Activated CD4-positive, alpha-beta T cell treated with anti-CD3 and anti-CD28 coated beads, Interleukin-2, amount 50 U/mL, for 4 hours (primary cell): ENCODE data around the gene C1QTNF1.

Experiments used
- DNase-seq, 2 experiments: peaks; one replicate each; pipeline ENCODE4 v3.0.0-alpha.2; 2020

The C1QTNF1 gene

GRCh38 chr17:78993241-78993956 is 30.6 kb upstream of the C1QTNF1 start:
- peak; percentile 34 to 45 for DNase-seq

GRCh38 chr17:78993981-78994671 is 29.8 kb upstream of the C1QTNF1 start:
- no peak for DNase-seq

DNA sequence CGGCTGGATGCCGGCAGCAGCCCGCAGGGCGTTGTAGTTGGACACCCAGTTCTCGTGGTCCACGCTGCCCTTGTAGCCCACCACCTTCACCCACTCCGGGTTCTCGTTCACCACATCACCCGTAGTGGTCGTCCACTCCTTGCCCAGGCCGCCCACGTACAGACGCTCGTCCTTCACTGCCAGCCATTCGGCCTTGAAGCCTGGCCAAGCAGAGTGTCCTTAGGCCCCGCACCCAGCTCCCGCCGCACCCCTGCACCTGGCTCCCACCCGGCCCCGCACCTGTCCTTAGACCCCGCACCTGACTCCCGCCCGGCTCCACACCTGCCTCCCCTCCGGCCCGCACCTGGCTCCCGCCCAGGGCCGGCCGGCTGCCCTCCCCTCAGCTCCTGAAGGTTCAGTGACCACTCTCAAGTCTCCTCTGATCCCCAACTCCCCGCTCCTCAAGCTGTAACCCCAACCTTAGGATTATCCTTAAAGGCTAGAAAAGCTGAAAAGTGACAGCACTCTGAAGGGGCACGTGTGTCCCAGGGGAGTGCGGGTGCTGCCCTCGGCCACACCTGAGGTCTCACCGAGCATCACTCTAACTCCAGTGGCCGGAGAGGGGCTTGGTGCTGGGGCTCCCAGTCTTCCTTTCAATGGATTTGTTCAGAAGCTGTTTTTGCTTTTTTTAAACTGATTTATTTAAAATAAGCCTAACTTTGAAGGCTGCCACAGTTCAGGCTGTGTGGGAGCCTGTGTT is 28.8 kb upstream of the C1QTNF1 start:
- DNase-seq: no peak

DNA sequence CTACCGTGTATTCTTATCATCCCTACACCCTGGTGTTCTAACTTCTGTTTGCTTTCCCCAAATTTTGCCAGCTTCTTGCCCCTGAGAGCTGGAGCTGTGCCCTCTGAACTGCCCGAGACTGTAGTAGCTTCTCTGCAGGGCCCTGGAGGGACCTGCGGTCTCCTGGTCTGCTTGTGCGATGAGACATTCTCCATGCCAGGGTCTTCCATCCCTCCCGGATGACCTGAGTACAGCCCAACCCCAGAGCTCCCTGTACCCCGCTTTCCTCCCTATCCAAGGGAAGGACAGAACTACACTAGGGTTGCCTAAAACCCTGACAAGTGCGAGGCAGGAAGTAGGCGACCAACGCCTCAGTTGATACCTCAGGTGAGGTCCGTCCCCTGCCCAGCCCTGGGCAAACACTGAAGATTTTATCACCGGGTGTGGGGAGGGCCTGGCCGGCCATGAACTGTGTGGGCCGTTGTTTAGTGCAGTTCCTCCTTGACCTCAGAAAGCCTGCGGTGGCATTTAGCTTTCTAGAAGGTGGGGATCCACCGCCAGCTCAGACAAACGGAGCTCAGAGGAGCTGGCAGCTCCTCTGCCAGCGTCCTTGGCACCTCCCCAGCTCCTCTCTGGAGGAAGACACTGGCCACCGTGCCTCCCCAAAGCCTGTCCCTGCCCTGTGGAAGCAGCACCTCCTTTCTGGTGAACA is 28.1 kb upstream of the C1QTNF1 start:
- DNase-seq: no peak

DNA sequence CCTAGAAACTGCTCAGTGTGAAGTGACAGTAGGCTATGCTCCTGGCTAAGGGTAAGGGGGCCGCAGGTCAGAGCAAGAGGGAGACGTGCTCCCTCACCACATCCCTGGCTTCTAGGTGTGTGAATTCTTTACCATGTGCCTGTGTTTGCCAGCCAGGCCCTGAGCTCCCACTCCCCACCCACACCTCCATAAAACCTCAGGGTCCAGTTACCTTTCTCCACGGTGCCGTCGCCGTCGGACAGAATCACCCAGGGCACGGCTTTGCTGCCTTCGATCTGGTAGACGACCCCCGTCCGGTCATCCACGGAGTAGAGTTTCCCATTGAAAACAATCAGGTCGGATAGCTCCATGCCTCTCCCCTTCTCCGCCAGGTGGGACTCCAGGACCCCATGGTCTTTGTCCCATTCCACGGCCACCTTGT is 27.2 kb upstream of the C1QTNF1 start:
- no peak for DNase-seq

DNA sequence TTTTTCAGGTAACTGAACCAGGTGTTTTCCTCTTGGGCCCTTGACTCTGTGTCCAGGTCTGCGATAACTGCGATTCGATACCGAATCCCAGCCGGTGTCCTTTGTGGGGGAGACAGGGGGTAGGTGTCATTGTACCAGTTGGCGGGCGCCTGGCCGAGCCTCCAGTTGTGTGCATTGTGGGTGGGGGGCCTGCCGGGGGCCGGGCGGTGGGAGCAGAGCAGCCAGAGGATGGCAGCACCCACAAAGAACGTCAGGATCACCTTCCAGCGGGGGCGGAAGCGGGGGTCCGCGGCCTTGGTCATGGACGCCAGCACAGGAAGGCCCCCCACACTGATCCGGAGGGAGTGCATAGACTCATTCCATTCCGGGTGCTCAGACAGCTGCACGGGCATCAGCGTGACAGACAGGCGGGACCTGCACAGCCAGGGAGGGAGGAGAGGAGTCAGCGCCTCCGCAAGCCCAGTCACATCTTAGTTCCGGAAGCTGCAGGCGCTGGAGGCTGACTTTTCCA is 26.7 kb upstream of the C1QTNF1 start:
- DNase-seq: no peak

GRCh38 chr17:78997881-78998280 is 26.1 kb upstream of the C1QTNF1 start:
- DNase-seq: no peak

- DNase-seq: no peak
Observed at GRCh38 chr17:78998311-78999055, 25.5 kb upstream of the C1QTNF1 start.

DNA sequence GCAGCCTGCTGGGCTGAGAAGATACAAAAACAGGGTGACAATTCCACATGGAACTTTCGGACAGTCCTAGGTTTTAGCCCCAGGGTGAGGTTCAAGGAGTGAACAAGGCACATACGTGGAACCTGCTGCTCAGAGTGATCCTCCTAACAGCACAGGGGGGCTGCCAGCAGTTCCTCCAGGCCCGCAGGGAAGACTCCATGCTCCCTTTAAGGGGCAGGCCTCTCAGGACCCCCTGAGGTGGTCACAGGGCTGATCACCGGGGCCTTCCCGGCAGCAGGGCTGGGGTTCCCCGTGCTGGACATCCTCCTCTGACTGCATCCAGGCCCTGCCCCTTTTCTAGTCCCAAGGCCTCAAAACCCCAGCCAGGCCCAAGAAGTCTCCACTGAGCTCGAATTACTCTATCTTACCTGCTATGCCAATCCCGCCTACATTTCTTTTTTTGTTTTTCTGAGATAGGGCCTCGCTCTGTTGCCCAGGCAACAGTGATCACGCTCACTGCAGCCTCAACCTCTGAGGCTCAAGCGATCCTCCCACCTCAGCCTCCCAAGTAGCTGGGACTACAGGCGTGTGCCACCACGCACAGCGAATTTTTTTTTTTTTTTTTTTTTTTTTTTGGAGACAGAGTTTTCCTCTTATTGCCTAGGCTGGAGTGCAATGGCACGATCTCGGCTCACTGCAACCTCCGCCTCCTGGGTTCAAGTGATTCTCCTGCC is 24.8 kb upstream of the C1QTNF1 start:
- no peak for DNase-seq

DNA sequence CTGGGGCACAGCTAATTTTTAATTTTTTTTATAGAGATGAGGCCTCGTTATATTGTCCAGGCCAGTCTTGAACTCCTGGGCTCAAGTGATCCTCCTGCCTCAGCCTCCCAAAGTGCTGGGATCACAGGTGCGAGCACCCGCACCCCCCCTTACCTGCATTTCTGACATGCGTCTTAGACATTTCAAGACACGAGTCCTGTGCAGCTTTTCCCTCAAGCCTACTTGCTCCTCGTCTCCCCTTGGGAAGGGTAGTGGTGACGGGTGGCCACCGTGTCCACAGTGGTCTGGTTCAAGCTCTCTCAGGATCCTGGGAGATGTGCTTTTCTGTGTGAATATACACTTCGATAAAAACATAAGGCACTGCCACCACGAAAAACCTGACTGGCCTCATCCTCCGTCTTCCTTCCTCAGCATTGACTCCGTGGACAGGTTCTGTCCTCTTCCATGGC is 24.0 kb upstream of the C1QTNF1 start:
- no peak for DNase-seq

DNA sequence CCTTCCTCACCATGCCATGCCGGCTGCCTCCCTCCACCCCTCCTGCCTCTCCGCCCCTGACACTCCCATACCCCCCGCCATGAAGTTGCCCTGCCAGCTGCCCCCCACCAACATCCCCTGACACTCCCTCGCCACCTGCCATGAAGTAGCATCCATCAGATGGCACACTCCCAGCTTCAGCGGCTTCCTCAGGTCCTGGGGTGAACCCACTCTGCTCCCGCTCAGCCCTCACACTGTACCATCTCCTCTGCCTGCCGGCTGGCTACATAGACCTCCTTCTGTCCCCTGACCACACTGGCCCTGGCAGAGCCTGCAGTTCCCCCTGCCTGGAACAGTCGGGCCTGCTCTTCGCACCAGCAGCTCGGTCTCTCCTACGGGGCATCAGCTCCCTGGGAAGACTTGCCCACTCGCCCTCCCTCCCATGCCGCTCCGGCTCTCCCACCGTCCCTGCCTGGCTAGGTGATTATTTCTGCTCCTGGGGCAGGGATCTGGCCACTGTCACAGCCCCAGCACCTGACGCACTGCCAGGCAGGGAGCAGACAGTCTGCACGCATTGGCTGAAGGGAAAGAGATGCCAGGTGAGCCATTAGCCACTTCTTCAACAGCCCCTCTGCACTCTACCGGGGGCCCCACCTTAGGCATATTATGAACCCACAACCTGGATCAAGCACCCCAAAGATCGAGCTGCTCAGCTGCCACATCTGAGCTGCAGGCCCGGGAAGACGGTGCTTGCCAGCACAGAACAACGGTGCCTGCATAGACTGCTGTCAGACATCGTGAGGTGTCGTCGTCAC is 23.4 kb upstream of the C1QTNF1 start:
- no peak for DNase-seq

GRCh38 chr17:79001190-79002020 is 22.6 kb upstream of the C1QTNF1 start:
- DNase-seq: no peak

DNA sequence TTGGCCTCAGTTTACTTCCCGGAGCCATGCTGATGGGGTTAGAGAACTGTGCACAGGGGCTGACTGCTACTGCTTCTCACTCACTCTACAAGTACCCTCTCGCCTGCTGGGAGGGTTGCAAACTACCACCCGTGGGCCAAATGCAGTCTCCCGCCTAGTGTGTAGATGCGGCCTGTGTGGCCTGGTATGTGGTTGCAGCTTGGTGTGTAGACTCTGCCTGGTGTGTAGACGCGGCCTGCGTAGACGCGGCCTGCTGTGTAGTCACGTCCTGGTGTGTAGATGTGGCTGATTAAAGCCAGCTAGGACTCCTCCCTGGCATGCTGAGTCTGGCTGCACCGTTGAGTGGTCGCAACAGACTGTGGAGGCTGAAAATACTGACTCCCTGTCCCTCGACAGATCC is 21.7 kb upstream of the C1QTNF1 start:
- no peak for DNase-seq

- DNase-seq: no peak
Observed at GRCh38 chr17:79002796-79003593, 21.0 kb upstream of the C1QTNF1 start.

GRCh38 chr17:79003661-79004411 is 20.1 kb upstream of the C1QTNF1 start:
- no peak for DNase-seq

GRCh38 chr17:79005063-79005861 is 18.7 kb upstream of the C1QTNF1 start:
- no peak for DNase-seq

DNA sequence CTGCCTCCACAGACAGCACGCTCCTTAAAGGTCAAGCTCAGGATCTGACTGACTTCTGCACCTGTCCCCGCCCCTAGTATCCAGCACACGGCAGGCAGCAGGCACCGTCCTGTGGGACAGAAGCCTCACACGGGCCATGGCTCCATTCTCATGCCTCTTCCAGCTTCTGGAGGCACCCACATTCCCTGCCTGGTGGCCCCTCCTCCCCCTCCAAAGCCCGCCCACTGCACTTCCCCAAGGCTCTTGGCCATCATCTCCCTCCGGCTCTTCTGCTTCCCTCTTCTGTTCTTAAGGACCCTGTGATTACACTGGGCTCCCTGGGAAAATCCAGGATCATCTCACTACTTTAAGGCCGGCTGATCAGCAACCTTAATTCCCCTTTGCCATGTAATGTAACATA is 17.9 kb upstream of the C1QTNF1 start:
- no peak for DNase-seq
